GM18520 (cell line): ENCODE measurements around the gene TXN.

Experiments used
- ATAC-seq: cut with Tn5 transposase; IDR thresholded peaks from one replicate; pipeline ENCODE4 v1.9.1; 2021; ENCODE audit not compliant: unreplicated experiment

The TXN gene

DNA sequence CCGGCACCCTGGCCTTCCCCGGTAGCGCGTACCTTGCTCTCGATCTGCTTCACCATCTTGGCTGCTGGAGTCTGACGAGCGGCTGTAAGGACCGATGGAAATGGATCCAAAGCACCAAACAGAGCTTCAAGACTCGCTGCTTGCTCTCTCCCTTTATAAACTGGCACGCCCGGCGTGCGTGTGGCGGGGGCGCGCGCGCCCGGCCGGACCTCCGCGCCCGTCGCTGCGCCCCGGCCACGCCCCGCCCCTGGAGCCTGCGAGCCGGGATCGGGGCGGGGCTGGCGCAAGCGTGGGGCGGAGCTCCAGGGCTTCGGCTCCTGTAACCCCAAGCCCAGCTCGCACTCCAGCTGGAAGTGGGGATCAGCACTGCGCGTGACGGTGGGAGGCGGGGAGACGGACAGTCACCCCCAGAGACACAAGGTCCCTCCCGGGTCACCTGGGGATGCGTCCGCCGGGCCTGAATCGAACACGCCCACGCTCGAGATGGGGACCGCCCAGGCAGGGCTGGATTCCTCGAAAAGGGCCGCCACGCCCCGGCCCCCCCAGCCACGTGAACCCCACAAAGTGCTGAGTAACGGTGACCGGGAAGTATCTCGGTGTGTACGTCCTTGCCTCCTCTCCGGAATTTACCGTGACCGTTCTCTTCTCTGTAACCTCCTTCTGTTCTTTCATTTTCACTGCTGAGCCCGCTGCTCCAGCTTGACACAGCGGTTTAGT, at the start of gene TXN:
TSS of gene TXN (minus strand) at position 128 of the 717 bp plus-strand sequence. CDS start at position 56, 72 bp downstream.
- peak; percentile 50 for ATAC-seq

DNA sequence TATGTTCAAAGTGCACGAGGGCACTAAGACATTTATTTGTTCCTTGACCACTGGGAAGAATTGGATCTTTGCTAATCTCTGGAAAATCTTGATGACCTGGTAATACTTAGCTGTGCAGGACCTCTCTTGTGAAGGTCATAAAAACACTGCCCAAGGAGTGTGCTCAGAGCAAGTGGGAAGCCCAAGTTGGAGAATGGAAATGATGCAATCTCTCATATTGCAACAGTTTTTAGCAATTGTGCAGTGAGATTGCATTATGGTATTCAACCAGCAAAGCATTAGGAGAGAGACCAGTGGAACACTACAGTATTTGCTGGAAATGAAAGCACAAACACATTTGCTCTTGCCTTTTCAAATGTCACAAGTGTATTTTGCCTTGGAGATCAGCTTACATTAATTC, 46.8 kb upstream of the TXN start:
- no peak for ATAC-seq

DNA sequence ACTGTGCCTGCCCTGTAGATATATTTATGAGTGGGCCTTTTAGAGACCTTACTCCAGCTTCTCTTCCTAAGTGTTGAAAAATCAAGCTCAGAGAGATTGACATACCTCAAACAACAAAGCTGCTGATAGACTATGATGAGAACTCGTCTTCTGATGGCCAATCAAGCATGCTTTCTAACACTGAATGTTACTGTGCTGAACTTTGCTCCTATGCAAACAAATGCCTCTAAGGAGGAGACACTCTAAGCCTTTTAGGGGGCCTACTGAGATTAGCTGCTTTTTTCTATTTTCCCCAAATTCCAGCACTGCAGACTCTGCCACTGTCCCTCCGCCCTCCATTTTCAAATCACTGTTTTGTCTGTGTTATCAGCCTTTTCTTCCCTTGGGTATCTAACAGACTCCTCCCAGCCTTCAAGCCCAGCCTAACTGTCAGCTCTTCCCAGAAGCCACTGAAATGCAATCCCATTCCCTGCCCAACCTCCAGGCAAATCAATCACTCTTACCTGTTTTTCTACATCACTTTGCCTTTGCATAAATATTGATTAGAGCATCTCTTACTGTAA, 41.8 kb upstream of the TXN start:
- ATAC-seq = no peak

DNA sequence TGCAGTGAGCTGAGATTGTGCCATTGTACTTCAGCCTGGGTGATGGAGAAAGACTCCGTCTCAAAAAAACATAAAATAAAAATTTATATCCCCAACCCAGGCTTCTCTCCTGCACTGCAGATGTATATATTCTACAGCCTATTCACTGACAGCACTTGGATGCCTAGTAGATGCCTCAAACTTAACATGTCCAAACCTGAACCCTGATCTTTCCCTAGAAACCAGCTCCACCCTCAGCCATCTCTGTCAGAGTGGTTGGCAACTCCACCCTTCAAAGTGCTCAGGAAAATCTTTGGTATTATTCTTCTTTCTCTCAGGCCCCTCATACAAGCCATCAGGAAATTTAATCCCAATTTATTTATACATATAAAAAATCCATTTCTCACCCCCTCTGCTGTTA, 36.9 kb upstream of the TXN start:
- ATAC-seq = no peak

DNA sequence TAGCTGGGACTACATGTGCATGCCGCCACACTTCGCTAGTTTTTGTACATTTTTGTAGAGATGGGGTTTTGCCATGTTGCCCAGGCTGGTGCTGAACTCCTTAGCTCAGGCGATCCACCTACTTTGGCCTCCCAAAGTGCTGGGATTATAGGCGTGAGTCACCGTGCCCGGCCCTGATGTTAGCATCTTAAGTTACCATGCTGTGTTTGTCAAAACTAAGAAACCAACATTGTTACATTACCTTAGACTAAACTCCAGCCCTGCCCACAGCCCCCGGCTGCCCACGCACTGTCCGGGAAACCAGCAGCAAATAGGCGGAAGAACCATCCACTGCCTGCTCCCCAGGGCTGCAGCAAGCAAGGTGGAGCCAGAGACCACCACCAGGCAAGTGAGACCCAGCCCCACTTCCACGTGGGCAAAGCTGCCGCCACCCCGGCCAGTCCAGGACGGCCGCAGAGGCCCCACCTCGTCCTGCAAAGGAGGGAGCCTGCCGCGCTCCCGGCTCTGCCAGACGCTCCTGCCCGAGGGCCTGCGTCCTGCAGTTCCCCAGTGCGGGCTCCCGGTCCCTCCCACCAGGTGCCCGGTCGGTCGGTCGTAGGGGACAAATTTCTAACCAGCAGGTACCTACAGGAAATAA, 35.7 kb upstream of the TXN start:
- no peak for ATAC-seq

DNA sequence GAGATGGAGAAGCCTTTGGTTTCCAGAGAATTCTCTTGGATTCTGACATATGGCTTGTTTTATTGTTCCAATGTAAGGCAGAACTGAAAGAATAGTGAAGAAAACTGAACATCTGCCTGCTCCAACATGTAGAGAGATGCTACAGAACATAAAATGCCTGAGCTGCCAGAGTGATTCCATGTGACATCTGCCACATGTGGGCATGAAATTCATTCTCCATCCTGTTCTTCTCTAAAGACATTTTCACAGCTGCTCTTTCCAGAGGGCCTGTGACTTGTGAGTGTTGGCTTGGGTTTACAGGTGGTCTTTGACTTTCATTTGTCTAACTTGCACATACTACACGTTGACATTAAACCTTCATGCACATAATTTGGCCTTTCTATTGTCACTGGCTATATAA, 33.7 kb upstream of the TXN start:
- ATAC-seq = no peak

DNA sequence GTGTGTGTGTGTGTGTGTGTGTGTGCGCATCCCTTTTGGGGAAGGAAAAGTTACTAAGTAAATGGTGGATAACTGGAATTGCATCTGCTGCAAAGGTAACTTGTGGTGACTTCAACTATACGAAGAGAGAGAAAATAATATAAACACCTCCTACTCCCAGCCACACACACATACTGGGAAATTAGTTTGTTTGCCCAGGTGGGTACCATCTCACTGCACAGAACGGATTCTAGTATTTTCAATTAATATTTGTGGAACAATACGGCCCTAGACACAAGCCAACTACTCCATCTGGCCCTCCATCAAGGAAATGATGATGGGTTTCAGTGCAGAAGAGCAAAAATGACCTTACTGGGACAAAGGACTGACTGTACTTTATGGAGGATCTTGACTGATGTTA, 32.2 kb upstream of the TXN start:
- no peak for ATAC-seq

DNA sequence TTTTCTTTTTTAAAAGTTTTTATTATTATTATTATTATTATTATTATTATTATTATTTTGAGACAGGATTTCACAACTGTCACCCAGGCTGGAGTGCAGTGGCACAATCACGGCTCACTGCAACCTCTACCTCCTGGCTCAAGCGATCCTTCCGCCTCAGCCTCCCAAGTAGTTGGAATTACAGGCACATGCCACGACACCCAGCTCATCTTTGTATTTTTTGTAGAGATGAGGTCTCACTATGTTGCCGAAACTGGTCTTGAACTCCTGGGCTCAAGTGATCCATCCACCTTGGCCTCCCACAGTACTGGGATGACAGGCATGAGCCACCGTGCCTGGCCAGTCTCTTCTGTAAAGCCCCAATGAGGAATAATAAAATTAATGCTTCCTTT, 31.0 kb upstream of the TXN start:
- no peak for ATAC-seq

DNA sequence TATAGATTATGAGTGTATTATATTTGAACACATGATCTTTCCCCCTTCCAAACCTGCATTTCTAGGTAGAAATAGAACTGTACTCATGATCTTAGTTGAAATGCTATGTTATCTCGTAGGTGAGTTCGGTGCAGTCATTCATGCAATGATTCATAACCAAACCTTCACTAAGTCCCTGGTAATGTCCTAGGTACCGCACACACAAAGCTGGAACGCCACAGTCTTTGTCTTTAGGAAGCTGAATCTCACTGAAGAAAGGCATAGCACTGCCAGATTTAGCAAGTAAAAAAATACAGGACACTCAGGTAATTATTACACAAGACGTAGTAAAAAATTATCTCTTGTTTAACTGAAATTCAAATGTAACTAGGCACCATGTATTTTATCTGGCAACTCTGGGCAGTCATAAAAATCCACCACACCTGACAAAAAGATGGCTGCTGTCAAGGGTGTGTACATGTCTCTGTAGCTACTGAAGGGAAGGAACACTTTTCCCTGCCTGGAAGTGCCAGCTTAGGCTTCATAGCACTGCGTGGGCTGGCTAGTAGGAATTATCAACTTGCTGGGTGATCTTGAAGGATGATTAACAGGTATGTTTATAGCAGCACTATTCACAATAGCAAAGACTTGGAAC, 28.0 kb upstream of the TXN start:
- ATAC-seq = no peak

DNA sequence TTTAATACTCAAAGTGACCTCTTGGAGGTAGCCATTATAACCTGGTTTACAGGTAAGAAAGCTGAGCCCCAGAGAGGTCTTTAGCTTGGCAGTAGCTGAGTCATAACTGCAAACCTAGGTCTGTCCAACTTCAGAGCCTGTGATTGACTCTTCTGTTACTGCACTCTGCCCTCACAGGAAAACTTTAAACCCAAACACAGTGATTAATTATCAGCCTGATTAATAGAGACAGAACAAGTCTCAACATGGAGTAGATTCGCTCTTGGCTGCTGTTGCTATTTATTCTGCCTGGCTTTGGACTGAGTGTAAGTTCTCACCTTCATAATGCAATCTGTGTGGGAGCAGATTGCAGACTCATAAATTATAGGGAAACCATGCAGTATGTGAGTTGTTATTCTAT, 27.4 kb upstream of the TXN start:
- no peak for ATAC-seq

DNA sequence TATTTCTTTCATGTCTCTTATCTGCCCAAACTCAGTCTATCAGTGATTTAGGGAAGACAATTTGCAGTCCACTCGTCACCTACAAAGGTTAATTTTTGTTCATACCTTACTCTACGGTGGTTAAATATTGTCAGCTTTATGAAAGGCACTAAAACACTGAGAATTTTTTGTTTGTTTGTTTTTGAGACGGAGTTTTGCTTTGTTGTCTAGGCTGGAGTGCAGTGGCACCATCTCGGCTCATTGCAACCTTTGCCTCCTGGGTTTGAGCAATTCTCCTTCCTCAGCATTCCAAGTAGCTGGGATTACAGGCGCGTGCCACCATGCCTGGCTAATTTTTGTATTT, 26.4 kb upstream of the TXN start:
- no peak for ATAC-seq

DNA sequence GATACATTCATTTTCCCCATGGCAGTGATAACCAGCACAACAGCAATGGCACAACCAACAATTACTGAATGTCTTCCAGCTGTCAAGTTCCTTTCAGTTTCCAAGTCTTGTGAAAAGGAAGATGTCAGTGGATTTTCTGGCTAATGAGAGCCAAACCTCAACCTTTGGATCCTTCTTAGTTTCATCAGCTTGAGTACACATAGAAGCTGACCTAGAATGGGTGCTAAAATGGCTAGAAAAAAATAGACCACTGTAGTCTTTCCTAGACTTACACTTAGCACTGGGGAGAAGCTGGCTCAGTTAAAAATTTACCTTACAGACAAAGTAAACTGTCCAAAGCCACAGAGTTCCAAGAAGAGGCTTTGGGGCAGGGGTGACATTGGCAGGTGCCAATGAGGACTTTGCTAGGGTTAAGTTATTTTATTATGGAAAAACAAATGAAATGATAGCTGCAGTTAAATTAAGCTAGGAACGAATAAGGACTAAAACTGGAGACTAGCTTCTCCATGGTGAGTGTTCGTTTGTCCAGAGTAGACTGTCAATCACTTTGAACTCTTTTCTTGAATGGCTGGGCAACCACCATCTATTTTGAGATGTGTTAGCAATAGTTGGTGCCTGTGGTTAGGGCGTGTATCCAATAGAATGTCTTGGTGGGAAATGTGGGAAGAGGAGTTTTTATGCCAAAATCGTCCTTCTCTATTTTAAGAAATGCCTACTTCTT, 25.9 kb upstream of the TXN start:
- ATAC-seq = no peak

DNA sequence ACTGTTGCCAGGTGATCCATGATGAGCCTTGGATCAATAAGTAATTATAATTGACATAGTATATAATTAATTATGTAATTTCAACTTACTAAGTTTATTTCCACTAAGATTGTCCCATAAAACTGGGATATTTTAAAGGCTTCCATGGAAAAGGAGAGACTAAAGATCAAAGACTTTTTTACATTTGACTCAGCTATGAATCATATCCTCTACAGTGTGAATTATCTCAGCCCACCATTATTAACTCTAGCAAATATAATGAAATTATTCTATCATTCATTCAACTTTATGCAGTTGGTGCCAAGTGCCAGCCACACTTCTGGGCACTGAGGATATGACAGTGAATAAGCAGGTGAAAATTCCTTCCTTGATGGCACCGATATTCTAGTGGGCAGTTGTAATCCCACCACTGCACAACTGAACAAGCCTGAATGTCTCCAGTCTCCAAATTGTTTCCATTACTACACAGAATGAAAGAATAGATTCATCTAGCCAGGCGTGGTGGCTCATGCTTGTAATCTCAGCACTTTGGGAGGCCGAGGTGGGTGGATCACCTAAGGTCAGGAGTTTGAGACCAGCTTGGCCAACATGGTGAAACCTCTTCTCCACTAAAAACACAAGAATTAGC, 21.9 kb upstream of the TXN start:
- ATAC-seq = no peak

DNA sequence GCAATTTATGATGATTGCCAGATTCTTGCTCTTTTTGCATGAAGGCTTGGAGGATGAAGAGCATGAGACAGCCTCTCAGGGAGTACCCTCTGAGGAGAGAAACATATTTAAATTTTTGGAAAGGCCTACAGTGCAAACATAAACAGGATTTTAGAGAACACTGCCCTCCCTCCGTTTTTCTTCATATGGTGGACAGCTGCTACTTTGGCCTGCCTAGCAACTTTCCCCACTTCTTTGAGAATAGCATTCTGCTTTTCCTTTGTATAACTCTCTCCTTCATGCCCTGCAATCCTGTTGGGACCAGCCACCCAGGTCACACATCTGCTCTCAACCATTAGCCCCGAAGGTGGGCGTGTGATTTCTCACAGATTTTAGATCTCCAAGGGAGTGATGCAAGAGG, 20.5 kb upstream of the TXN start:
- ATAC-seq = no peak

DNA sequence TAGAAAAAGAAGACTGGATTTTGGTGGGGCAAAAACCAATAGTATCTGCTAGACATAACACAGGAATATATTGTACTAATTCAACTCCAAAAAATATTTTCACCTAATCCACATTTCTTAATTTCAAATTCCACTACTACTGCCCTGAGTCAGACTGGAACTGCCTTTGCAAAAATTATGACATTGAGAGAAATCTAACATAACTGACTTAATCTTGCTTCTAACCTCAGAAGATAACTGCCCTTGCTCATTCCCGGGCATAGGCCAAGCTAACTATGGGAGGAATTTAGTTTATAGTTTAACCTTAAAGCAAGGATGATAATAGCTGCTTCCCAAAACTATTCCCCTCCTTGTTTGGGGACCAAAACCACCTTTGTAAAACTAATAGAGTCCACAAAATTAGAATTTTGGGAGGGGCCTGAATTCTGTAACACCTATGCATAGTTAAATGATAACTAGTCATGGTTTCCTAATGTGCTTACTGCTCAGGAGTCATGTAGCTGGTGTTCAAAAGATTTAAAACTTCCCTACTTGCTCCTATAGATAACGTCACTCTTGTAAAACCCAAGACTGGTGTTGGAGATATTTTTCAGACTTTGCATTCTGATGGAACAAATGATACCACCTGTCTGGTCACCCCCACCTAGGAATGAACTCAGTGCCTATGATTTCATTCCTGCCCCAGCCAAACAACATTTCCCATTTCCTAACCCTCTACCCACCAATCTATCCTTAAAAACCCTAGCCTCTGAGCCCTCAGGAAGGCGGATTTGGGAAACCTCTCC, 14.1 kb upstream of the TXN start:
- ATAC-seq = no peak

DNA sequence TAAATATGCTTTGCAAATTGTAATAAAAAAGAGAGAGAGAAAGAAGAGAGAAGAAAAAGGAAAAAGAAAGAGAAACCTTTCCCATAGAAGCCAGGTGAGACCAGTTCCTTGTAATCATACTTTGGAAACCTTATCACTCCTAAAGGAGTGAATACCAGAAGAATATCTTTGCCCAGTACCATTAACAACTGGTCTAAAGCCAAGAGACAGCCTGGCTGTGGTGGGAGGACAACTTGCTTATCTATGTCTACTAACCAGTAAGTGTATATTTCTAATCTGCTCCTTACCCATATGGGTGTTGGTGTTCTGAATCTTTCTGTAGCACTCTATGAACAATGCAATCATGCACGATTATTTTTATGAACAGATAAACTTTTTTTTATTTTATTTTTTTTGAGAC, 10.5 kb upstream of the TXN start:
- ATAC-seq = no peak

DNA sequence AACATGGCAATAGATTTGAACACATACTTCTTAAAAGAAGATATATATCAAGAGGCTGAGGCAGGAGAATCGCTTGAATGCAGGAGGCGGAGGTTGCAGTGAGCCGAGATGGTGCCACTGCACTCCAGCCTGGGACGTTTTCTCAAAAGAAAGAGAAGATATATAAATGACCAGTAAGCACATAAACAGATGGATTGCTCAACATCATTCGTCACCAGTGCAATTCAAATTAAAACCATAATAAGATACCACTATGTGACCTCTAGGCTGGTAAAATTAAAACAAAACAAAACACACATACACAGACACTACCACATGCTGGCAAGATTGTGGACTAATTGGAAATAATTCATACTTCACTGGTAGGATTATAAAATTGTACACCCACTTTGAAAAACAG, 5.3 kb upstream of the TXN start:
- ATAC-seq = no peak

DNA sequence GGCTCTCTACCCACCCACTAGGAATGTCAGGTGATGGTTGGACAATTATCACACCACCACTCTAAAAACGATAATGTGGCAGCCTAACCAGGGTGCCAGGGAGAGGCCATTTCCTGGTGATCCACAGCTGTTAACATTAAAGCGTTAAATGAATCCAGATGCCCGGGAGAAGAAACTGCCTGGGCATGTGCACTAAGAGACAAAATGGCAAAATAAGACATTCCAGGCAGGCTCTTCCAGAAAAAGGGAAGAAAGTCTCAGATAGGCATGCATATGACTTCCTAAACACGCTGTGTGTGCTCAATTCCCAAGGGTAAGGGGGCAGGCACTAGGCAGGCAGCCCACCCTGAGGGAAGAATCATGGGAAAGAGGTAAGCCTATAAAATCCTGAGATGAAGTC, 4.6 kb upstream of the TXN start:
- ATAC-seq = no peak

DNA sequence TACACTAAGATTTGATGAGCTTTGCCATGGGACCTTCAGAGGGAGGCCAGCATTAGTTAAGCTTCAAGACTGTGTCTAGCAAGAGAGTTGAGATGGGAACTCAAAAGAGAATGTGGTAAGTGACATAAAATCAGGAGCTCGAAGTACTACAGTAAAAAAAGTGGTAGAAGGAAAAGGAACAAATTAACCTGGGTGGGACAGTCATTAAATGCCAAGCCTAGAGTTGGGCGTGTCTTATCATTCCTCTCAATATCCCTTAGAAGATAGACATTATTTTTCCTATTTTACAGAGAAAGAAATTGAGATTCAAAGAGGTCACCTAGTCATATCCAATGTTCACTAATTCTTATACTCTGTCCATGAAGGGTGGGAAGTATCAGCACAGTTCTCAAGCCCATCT, 3.3 kb upstream of the TXN start:
- no peak for ATAC-seq

DNA sequence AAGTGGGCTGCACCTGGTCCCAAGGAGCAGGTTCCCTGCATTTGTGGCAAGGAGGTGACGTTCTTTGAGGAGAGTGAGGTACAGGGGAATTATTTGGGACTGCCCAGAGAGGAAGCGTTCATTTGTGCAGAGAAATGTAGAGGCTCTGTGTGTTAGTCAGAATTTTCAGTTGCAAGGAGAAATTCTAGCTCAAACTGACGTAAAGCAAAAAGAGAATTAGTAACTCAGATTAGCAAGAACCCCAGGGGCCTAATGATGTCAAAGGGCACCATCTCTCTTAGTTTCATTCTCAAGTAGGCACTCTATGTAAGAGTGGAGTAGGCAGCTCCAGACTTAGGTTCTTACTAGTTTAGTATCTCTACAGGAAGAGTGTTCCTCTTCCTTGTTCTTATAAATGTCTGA, 2.4 kb upstream of the TXN start:
- no peak for ATAC-seq
